CD4-positive, alpha-beta T cell treated with Interleukin-15 for 4 hours (primary cell): Measurements from ENCODE around the gene TMIGD3.
"Not testable (repeated sequence)": the region's sequence is repeated elsewhere in the genome, so short reads cannot be mapped to it uniquely, and the experiment has no call there.

ENCODE experiments used
- DNase-seq: peaks from one replicate; pipeline ENCODE4 v3.0.0-alpha.2; 2020; ENCODE audit warnings: low spot score

Gene TMIGD3

DNA sequence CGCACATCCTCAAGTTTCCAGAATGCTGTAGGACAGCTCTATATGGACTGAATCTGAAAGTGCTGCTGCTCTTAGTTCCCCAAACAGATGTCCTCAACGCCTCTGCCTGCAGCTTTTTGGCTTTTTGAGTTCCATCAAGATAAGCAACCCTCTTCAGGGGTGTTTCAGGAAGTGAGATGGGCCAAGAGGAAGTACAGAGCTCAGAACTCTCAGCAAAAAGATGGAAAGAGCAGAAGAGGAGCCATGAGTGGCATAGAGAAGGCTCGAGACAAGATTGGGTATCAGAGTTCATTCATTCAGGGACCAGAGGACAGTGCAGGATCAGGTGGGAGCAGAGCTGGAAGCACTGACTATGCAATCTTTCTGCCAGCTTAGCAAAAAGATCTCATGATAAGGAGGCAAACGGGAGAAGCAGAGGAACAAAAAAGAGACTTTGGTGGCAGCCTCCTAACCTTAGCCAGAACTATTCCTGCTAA, at the start of gene TMIGD3, which contains the start of gene ADORA3:
TMIGD3 (minus strand) TSS at position 49 of the 476 bp plus-strand sequence. CDS start 279 bp downstream, outside the sequence.
ADORA3 (minus strand) TSS at position 49 of the 476 bp plus-strand sequence. CDS start 279 bp downstream, outside the sequence.
- DNase-seq: no peak

DNA sequence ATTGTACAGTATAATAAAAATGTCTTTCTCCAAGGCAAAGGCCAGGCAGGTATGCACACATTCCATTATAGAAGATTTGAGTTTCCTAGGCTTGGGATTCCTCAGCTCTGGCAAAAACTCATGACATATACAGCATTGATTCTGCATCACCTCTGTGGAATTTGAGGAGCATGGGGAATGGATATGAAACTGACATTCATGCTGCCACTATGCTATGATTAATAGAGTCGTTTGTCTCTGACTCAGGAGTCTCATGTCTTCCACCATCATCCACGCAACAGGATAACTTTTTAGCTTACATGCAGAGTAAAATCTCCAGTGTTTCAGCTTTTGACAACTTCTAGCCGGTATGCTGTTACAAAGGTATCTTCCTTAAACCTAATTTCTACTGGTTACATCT, 49.8 kb upstream of the TMIGD3 start:
- DNase-seq: no peak

DNA sequence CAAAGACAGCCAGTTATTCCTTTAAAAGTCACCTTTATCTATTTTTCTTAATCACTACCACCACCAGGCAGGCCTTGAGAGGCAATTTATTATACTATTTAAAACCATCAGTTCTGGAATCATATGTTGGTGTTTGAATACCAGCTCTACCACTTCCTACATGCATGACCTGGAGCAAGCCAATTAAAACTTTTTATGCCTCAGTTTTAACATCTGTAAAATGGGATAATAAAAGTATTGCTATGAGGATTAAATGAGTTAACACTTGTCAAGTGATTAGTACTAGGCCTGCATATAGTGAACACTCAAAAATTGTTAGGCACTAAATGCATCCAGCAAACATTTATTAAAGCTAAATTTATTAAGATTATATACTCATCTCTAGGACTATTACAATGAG, 49.2 kb upstream of the TMIGD3 start:
- no peak for DNase-seq

DNA sequence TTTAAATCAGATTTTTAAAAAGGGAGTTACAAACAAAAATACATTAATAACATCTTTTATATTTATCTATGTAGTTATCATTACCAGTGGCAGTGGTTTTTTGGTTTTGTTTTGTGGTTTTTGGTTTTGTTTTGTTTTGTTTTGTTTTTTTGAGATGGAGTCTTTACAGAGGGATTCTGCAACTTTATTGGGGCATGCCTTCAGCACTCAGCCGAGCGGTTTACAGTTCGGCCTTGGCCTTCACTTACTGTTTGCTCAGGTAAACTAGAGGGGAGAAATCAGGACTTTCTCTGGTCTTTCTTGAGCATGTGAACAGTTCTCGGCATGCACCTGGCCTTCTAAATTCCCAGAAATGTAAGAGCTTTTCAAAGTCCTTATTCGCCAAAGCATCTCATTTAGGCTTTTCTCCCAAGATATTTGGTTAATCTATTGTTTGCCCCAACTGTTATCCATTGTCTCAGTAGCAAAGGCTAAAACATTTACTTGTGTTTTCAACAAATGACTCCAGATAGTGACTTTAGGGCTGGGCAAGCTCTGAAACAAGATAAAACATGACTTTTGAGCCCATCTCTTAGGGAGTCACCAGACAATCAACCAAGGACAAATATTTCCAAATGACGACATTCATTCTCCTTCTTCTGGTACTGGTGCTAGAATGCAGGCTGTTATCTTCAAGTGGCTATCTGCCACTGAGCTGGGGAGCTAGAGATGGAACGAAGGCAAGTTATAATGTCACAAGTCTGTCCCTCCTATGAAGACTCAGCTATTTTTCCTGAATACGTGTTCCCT, 48.4 kb upstream of the TMIGD3 start:
- DNase-seq: no peak

DNA sequence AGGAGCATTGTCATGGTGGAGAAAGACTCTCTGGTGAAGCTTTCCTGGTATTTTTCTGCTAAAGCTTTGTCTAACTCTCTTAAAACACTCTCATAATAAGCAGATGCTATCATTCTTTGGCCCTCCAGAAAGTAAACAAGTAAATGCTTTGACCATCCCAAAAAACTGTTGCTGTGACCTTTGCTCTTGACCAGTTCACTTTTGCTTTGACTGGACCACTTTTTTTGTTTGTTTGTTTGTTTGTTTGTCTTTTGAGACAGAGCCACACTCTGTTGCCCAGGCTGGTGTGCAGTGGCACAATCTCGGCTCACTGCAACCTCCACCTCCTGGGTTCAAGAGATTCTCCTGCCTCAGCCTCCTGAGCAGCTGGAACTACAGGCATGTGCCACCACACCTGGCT, 44.4 kb upstream of the TMIGD3 start:
- not testable (repeated sequence) for DNase-seq

DNA sequence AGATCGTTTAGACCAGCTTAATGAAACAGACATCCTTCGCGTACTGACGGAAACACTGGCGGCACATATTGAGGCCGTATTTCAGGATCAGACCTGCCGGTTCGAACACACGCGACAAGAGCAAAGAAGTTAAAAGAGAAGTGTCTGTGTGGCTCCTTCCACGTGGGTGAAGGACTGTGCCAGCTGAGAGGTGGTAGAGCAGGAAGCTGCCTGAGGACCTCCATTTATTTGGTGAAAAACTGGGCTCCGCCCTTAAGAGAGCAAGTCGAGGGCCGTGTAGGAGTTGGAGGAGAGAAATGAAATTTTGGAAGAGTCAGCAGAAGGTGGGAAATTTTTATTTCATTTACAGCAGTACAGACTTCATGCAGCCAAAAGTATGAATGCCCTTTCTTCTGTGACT, 38.8 kb upstream of the TMIGD3 start:
- DNase-seq: no peak

DNA sequence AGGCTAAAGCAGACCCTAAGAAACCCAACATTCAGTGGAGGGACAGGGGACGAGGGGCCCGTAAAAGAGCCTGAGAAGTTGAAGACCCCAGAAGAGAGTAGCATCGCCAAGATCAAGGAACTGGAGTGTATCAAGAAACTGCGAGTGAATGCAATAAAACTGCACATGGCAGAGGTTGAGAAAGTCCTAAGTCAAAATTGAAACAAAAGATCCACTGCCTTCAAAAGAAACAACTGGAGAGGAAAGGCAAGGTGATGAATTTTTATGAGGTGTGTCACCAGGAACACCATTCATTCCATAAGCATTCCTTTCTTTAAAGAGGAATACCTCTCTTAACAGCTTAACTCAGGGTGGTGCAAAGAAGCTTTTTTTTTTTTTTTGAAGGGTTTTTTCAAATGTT, 38.3 kb upstream of the TMIGD3 start:
- no peak for DNase-seq

DNA sequence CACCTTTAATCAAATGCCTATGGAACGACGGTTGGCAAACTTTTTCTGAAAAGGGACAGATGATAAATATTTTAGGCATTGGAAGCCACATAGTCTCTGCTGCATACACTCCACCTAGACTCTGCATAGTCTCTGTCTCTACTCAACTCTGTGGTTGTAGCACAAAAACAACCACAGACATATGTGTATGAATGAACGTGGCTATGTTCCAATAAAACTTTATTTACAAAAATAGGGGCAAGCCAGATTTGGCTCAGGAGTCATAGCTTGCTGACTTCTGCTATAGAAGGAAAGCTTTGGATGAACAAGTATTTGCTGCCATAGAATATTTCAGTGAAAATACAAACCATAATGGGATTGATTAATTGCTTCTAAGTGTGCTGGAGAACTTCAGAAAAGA, 37.5 kb upstream of the TMIGD3 start:
- DNase-seq: no peak

DNA sequence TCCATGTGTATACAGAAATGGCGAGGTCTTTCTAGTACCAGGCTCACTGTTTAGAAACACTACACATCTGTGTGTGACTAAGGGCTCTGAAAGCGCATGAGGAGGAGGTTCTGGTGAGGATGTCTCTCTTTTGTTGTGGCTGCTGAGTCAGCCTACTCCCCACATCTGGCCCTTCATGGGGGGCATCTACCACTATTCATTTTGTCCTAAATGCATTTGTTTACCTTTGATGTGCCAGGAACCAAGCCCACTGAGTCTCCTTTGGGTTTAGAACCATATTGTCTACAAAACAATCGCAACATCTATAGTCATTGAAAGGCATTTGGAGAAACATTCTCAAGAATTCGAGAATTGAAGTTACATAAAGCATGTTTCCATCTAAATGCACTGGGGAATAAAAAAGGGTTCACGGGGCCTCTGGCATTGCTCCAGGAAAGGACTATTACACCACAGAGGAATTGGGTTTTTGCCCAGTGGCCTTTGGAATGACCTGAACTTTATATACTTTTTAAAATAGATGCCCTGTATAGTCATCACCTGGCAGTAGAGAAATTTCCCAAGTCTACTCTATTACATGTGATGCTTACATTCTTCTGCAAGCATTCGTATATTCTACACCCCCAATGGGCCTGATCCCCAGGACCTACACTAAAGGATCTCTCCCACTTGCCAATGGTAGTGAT, 35.1 kb upstream of the TMIGD3 start:
- no peak for DNase-seq

DNA sequence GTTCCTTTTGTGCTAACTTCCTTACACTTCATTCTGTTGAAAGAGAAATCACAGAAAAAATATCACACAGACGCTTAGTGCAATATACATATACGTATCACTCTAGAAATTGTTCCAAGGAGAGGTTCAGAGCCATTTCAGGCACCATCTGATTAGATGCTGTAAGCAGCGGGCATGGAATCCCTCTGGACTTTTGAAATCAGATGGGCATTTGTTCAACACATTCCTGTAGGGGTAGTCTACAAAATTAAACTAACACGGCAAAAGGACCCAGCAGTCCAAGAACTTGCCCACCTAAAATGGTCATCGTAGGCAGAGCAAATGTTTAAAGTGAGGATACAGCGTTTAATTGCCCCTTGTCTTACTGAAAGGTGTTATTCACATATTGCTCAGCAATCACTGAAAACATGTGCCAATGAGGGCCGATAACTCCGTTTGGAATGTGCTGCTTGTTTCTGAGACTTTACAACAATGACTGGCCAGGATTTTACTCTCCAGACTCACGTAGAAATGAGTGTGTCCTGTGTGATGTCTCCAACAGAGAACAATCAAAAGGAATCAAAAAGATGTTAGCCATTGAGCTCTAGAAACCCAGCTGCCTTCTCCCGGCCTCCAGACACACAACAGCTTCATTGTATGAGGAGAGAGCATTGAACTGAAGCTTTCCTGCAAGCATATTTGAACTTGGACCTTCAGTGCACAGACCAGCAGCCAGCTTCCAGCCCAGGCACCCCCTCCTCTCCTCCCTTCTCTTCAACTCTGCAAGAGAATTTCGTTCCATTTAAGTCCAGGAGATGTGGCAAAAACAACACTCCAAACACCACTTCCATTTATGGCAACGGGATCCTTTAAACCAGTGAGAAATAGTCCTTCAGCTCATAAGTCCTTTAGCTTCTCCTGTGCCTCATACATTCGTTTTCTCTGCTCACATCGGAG, 32.1 kb upstream of the TMIGD3 start:
- DNase-seq: no peak

DNA sequence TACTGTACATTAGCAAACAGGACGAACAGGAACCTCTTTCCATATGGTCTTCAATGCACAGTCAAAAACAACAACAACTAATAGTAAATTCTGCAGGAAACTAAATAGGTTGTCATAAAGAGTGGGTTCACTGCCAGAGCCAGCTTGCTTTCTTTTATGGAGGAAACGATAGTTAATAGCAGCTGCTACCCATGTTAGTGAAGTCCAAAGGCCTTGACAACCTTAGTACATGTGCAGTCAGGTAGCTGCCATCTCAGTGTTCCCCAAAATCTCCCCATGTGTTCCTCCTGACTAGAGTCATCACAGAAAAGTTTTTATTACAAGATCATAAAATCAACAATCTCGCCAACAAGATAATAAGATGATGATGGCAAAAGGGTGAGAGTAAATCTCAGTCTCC, 16.6 kb upstream of the TMIGD3 start:
- no peak for DNase-seq

DNA sequence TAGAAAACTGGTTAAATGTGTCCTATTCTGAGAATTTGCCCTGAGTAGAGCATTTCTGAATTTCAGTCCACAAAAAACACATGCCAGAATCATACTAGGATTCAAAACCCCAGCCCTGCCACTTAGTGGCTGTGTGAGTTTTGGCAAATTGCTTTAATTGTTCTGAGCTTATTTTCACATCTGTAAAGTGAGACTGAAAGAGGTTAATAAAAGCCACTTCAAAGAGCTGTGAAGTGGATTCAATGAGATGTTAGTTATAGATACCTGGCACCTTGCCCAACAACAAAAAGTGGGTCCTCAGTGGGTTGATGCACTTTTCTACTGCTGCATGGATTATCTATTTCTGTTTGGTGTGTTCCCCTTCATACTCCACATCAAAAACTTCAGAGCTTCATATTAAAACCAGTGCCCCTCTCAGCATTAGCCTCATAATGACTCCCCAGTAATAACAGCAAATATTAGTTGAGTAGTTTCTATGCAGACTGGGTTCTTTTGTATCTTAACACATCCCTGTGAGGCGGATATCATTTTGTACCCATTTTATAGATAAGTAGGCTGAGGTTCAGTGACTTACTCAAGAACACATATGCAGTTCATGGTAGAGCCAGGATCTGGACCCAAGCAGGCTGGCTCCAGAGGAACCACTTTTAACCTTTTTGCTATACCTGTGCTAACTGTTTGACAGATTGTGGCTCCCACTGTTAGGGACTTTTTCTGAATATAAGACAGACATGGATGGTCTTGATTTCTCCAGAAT, 14.2 kb upstream of the TMIGD3 start:
- DNase-seq: peak; percentile 54

DNA sequence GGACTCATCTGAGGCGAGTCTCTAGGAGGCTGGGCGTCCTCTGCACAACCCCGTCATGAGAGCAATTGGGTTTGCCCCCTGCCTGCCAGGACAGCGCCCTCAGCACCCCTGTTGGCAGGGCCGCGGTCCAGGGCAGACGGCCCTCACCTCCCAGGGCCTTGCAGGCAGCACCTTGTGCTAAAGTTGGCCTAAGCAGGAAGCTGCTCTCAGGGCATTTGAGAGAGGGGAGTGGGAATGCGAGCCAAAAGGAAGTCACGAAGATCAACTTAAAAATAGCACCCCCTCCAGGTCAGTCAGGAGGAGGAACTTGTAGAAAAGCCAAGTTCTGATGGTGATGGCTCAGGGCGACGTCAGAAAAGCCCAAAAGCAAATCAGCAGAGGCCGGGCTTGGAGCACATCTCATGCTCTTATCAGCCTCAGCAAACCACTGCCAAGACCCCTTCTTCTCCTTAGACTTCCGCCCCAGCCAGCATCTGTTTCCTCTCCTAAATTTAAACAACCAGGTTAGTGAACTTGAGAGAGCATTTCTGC, 12.6 kb upstream of the TMIGD3 start:
- DNase-seq: peak; percentile 31

DNA sequence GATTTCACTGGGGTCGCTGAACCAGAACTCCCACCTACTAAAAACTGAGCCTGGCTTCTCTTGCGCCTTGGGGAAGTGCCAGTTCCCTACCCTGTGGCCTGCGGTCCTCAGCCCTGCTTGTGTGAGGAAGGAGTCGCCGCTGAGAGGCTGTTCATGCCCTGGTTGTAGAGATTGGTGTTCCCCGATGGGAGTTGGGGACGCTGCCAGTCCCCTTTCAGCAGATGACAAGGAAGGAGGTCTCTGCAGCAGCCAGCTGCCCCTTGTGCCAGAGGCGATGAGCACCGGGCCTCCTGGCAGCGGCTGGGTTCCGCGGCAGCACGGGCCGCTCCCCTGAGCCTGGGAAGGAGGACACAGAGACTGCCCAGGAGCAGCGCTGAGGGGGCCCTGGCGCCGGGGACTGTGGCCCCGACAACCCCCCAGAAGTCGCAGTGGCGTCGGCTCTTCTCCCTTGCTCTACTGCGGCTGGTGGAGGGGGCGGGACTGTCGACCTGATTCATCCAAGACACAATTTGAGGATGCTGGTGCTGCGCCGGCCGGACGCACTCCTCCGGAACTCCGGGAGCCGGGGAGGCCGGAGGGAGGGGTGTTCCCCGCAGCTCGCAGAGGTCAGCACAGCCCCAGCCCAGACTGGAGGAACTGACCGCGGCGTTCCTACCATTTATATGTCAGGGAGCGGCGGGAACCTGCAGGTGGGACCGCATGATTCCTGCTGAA, 12.0 kb upstream of the TMIGD3 start:
- no peak for DNase-seq

DNA sequence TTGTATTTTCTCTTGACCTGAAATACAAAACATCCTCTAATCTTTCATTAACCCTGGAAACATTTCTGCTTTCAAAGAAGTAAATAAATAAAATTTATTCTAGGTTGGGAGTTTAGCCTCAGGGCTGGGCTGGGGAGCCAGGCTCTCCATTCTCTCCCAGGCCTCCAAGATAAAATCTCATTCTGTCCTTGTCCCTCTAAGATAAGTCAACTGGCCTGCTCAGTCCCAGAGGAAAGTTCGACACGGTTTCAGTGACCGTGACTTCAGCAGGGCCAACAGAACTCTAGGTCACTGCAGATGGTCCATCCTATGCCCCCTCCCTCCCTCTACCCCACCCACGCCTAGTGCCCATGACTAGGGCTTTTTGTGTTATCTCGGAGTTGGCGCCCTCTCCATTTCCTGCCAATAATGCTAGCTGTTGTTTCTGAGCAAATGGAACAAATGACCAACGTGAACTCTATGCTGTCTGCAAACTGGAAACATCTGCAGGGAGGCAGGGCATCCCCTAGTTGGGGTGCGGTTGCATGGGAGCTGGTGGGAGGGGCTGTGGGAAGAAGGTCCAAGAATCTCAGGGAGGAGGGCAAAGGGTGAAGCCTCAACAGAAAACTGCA, 10.1 kb upstream of the TMIGD3 start:
- no peak for DNase-seq

DNA sequence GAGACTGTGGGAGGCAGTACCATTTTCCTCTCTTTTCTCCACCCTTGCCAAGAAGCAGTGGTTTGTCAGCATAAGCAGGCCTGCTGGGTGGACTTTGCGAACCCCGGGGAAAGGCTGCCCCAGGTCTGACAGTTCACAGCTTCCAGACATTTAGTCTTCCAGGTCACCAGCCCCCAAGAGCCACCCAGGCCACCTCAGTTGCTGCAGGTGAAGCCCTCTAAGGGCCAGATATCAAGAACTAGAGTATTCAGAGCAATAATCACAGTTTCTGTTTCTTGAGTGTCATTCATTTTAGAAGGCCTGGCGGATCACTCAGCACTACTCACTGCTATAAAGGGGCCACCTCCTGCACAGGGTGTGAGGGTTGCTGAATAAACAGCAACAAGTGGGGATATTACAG, 9.5 kb upstream of the TMIGD3 start:
- no peak for DNase-seq

DNA sequence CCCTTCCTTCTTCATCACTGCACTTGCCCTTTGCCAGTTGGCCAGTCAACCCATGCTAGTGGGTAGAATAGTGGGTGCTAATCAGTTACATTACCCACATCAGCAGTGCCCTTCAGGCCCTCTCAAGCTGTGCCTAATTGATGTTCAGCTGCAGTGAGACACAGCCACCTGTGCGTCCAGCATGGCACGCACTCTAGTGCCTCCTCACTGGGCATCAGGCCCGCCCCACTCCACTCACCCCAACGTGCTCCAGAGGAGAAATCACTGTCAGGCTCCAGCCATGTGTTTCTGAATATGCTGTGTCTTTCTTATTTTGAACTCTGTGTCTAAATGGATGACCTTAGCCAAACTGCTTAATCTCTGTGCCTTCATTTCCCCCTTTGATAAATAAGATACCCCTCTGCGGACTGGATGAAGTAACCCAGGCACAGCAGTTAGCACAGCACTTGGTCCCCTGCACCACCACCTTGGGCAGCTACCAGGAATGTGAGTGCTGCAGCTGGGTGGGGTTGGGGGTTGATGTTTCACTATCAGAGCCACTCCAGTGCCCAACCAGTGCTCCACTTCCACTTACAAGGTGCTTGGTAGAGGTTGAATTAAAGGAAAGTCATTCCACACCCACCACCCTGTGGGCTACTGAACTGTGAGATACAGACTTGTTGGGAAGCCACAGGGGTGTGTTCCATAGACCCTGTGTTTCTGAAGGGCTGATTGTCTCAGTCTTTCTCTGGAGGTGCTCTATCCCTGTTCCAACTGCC, 8.9 kb upstream of the TMIGD3 start:
- no peak for DNase-seq

DNA sequence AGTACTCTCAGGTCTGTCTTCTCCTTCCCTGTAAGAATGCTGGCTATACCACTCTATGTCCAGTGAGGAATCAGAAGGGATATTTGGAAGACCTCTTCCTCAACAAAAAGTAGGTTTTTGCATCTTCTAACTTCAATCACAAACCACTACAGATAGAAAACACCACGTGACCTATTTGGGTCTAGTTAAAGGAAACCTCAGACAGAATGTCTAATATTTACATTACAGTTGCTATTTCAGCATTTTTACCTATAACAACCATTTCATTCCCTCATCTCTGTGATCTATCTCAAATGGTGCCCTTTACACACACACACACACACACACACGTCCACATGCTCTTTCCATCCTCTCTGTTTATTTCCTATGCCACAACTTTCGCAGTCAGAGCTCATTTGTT, 7.9 kb upstream of the TMIGD3 start:
- DNase-seq: peak; percentile 31

DNA sequence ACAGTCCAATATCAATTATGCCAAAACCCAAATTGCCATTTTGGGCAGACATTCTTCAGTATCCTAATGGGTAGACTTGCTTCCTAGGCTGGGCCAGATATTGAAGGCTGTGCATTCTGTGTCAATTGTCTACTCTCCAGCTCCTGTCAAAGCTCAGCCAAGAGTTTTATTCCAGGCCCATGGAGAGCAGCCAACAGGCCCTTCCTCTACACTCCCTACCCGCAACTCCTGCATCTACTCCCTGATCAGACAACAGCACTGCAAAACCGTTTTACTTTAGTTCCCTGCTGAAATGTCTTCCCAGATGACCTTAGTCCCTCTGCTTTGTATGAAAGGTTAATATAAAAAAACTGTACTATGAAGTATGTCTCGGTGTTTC, 6.6 kb upstream of the TMIGD3 start:
- no peak for DNase-seq
